IPS-15b (cell line): Measurements from ENCODE around the gene HPS1.

Experiments used
- H3K27me3 ChIP-seq: one replicate; pipeline ENCODE4 v1.6.1; 2013; ENCODE audit warnings: low read length; ENCODE audit not compliant: control insufficient read depth, insufficient read depth
- H3K36me3 ChIP-seq: one replicate; pipeline ENCODE4 v1.6.1; 2013; ENCODE audit warnings: low read length; ENCODE audit not compliant: control insufficient read depth, insufficient read depth
- H3K4me1 ChIP-seq: one replicate; pipeline ENCODE4 v1.6.1; 2013; ENCODE audit warnings: mild to moderate bottlenecking, low read length; ENCODE audit not compliant: control insufficient read depth, insufficient read depth
- H3K4me3 ChIP-seq: one replicate; pipeline ENCODE4 v1.5.1; 2013; ENCODE audit warnings: low read depth, low read length
- H3K9ac ChIP-seq: one replicate; pipeline ENCODE4 v1.6.1; 2013; ENCODE audit warnings: low read depth, mild to moderate bottlenecking, low read length
- H3K9me3 ChIP-seq: one replicate; pipeline ENCODE4 v1.6.1; 2013; ENCODE audit warnings: mild to moderate bottlenecking, low read length; ENCODE audit not compliant: control insufficient read depth, insufficient read depth

The HPS1 gene

DNA sequence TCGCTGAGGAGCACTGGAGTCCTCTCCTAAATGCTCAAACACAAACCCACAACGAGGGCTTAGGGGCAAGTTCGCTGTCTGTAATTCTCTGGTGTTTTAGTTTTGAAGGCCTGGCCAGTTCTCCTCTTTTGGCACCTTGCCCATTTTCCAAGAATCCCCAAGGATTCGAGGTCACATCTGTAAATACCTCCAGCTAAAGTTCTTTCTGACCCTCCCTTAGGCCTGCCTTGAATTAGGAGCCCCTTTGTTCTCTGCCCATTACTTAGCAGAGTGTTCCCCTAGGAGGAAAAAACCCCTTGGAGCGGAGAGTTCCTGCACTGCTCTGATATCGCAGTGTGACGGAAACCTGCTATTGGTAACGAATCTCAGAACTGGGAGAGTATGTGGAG, 31.0 kb downstream of the HPS1 start:
- Histone ChIP-seq H3K36me3 (peaks cover 4% of the 10 kb centered on the region), H3K4me3 (no peak overlapping the region), H3K4me1 (peaks cover 4% of the 10 kb centered on the region), H3K27me3 (no peaks in the 10 kb centered on the region), H3K9ac (no peak overlapping the region), H3K9me3 (no peaks in the 10 kb centered on the region)

DNA sequence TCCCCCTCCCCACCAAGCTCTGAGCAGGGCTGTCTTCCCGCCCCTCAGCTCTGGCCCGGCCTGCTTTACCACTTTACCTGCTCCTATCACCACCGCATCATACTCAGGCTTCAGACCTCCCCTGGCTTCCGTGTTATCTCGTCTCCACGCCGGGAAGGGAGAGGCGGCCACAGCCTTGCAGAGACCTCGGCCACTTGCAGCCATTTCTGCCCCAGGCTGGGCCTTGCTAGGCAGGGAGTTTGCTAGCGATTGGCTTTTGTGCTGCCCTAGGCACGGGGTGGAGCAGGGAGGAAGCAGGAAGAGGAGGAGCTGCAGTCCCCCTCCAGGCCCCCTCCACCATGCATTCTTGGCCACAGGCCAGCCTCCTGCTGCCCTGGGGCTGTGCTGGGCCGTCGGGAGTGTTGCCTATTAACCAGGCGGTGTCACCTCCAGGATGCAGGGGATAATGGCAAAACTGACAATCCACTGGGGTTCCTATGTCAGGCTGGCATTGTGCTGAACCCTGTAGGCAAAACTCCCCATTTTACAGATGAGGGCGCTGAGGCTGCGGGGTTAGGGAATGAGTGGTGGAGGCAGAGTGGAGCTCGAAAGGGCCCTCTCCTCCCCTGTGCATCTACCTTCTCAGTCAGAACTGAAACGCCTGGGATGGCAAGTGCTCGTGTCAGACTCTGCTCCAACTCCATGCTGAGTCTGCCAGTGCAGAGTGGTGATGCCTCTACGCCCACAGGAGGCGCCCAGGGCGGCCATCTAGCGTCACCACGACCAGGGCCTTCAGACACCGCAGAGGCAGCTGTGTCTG, 31.6 kb downstream of the HPS1 start, which contains the start of gene PYROXD2:
Gene PYROXD2 (minus strand): TSS at position 251 of the 799 bp plus-strand sequence. CDS start 47 bp downstream, at position 204.
- peaks cover 4% of the 10 kb centered on the region for H3K4me1 ChIP-seq
- H3K9ac ChIP-seq: peak within 1 kb of the TSS; percentile 1
- peaks cover 4% of the 10 kb centered on the region for H3K36me3 ChIP-seq
- H3K27me3 ChIP-seq: no peaks in the 10 kb centered on the region
- H3K9me3 ChIP-seq: no peaks in the 10 kb centered on the region
- H3K4me3 ChIP-seq: peak within 1 kb of the TSS; percentile 36

DNA sequence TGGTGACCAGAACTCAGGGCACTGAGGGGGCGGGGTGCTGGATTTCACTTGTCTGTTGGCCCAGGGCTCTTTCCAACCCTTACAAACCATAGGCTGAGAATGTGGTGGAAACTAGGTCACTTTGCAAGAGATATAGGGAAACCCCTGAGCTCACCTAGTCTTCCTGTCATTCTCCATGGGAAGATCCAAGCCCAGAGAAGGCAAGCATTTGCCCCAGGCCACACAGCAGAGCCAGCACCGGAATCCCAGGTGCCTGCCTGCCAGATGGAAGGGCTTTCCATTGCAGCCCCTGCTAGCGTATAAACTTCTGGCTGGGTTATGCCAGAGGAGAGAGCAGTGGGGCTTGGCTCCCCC, 32.2 kb downstream of the HPS1 start:
- no peaks in the 10 kb centered on the region for H3K27me3 ChIP-seq
- peaks cover 4% of the 10 kb centered on the region for H3K36me3 ChIP-seq
- H3K9ac ChIP-seq: peak overlapping the region; percentile 1
- H3K4me3 ChIP-seq: peak overlapping the region; percentile 36
- H3K9me3 ChIP-seq: no peaks in the 10 kb centered on the region
- peaks cover 4% of the 10 kb centered on the region for H3K4me1 ChIP-seq

DNA sequence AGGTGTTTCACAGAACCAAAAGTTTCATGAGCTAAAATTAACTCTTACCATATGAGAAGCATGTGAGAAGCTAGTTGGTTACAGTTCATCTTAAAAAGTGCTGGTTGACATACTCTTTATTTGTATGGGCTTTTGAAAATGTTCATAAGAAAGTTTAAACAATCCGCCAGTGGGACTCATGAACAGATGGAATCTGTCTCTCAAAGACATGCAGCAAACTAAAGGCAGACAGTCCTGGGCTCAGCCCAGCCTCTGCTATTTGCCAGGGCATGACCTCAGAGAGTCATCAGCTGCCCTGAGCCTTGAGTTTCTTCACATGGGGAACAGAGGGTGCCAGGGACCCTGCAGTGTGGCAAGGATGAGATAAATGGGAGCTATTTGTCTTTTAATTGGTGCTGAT, 35.0 kb downstream of the HPS1 start:
- Histone ChIP-seq H3K4me1 (peaks cover 4% of the 10 kb centered on the region), H3K27me3 (no peaks in the 10 kb centered on the region), H3K9ac (no peak overlapping the region), H3K4me3 (no peak overlapping the region), H3K9me3 (no peaks in the 10 kb centered on the region), H3K36me3 (no peaks in the 10 kb centered on the region)

DNA sequence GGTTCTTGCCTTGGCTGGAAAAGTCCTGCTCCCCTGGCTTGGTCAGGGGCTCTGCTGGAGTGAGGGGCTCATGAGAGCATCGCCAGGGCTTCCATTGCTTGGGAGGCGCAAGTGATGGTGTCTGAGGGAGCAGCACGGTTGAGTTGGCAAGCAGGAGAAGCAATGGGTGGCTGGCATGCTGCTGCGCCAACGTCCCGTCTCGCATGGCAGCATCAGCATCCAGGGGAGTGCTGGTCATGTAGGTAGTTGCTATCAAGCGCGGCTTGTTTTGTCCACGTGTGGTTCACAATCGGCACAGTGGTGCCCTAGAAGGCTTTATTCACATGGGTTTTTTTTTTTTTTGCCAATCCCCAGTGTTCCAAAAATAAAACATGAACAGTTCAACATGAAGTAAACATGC, 35.6 kb downstream of the HPS1 start:
- Histone ChIP-seq H3K4me3 (no peak overlapping the region), H3K4me1 (peaks cover 4% of the 10 kb centered on the region), H3K27me3 (no peaks in the 10 kb centered on the region), H3K36me3 (no peaks in the 10 kb centered on the region), H3K9ac (no peak overlapping the region), H3K9me3 (no peaks in the 10 kb centered on the region)

DNA sequence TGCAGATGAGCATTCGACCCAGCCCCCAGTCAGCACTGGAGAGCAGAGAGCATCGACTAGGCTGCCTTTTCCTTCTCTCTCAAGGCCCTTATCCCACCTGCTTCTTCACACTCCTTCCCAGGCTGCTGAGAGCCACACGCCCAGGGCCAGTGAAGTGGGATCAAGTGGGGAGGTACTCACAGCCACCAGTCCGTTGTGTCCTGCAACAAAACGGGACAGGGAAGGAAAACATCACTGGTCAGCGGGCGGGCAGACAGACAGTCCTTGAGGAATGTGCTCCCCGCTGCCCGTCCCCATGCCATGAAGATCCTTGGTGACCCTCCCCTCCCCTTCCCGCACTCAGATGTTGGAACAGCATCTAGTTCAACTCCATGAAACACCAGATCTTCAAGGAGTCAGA, 36.0 kb downstream of the HPS1 start:
- Histone ChIP-seq H3K9me3 (no peaks in the 10 kb centered on the region), H3K36me3 (no peaks in the 10 kb centered on the region), H3K4me1 (peaks cover 4% of the 10 kb centered on the region), H3K4me3 (no peak overlapping the region), H3K9ac (no peak overlapping the region), H3K27me3 (no peaks in the 10 kb centered on the region)

DNA sequence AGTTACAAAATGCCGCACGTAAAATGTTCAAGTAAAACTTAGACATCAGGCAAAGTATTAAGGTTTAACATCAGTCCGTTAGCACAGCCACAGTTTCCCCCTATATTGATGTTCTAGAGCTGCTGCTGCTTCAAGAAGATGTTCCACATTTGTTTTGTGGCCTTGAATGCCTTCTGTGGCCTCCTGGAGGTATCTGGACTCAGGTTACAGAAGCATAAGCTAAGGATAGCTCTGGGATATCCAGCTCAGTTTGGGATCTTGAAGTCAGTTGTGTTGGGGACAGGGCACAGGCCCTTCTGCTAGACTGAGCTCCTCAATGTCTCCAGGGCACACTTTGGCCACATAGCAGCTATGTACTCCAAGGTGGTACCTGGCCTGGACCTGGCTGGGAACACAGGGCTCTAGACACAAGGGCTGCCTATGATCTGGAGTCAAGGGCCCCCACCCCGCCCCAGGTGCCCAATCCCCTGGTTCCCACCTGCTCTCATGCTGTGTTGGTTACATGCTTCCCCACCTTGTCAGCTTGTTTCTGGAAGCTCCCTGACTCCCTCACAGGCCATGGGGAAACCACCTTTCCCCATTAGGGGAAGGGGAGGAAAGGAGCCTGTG, 36.5 kb downstream of the HPS1 start:
- Histone ChIP-seq H3K9me3 (no peaks in the 10 kb centered on the region), H3K4me3 (no peak overlapping the region), H3K36me3 (no peaks in the 10 kb centered on the region), H3K4me1 (peaks cover under 1% of the 10 kb centered on the region), H3K9ac (no peak overlapping the region), H3K27me3 (no peaks in the 10 kb centered on the region)

DNA sequence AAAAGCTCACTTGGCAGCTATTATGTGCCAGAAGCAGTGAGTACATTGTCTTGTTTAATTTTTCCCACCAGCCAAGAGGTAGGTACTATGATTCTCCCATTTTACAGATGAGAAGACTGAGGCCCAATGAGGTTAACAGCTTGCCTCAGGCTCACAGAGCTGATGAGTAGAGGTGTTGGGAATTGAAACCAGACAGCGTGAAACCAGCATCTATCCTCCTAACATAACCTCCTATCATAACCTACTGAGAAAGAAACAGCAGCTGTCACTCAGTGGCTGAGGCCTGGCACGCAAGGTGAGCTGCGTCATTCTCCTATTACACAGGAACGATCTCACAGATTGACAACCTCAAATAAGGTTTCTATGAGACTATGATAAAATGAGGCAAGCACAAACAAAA, 37.9 kb downstream of the HPS1 start:
- Histone ChIP-seq H3K36me3 (no peaks in the 10 kb centered on the region), H3K9me3 (no peaks in the 10 kb centered on the region), H3K4me3 (no peak overlapping the region), H3K27me3 (no peaks in the 10 kb centered on the region), H3K9ac (no peak overlapping the region), H3K4me1 (no peaks in the 10 kb centered on the region)

DNA sequence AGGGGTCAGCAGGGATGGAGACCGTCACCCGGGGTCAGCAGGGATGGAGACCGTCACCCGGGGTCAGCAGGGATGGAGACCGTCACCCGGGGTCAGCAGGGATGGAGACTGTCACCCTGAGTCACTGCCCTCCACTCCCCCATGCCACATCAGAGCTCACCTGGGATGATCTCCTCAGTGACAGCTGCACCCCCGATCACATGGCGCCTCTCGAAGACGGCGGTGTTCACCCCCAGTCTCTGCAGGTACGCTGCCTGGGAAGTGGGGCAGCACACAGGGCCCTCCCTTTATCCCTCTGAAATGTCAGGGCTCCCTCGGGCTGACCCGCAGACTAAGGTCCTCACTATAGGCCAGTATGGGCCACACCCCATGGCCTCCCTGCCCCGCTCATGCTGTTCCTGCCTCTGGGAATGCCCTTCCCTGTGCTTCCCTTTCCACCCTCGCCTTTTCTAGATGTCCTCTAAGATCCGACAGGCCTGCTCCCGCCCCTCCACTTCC, 38.9 kb downstream of the HPS1 start:
- H3K4me3 ChIP-seq: no peak overlapping the region
- no peaks in the 10 kb centered on the region for H3K9me3 ChIP-seq
- H3K4me1 ChIP-seq: peaks cover 2% of the 10 kb centered on the region
- H3K36me3 ChIP-seq: no peaks in the 10 kb centered on the region
- no peaks in the 10 kb centered on the region for H3K27me3 ChIP-seq
- no peak overlapping the region for H3K9ac ChIP-seq

DNA sequence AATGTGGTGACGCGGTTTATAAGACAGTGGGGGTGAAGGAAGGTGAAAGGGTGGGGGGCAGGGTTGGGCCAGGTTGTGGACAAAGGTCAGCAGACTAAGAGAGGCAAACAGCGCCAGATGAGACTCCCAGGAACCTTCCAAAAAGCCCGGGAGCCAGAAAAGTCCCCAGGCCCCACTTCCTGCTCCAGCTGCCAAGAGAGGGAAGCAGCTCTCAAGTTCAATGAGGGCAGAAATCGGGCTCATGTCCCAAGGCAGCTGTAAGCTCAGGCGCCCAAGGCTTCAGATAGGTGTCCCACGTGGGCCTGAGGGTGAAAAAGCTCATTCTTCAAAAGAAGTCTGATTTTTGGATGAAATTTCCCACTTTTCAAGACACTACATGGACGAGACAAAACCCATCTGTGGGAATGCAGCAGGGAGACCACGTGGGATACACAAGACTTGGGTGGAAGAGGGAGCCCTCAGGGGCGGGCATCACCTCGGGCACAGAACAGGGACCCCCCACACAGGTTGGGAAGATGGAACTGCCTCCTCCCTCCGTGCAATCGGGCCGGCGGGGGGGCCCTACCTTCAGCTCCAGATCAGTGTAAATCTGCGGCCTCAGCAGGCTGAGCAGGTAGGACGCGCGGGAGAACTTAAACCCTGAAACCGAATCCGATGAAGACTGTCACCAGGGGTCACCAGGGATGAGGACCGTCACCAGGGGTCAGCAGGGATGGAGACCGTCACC, 39.6 kb downstream of the HPS1 start:
- H3K9ac ChIP-seq: no peak overlapping the region

DNA sequence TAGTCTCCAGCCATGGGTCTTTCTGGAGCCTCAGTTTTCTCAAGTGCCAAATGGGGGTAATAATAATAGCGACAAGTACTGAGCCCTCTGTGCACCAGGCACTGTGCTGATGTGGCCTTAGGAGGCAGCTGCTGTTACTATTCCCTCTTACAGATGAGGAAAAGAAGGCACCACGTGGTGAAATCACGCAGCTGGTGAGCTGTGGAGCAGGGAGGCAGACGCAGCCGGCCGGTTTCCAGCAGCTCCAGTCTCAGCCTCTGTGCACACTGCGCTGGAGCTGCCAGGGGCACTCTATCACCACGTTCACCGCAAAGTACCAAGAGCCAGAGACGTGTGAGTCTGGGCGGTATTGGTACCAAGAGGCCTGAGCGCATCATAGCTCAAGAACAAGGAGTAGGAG, 41.3 kb downstream of the HPS1 start:
- Histone ChIP-seq H3K27me3 (no peaks in the 10 kb centered on the region), H3K9me3 (no peaks in the 10 kb centered on the region), H3K9ac (no peak overlapping the region), H3K4me3 (no peak overlapping the region), H3K36me3 (no peaks in the 10 kb centered on the region), H3K4me1 (peaks cover 2% of the 10 kb centered on the region)

More for the DNA sequence above, 39.6 kb downstream of the HPS1 start:
- H3K36me3 ChIP-seq: no peaks in the 10 kb centered on the region
- no peak overlapping the region for H3K4me3 ChIP-seq
- H3K4me1 ChIP-seq: peaks cover 2% of the 10 kb centered on the region
- H3K9me3 ChIP-seq: no peaks in the 10 kb centered on the region
- H3K27me3 ChIP-seq: no peaks in the 10 kb centered on the region
